SK-N-SH (cell line): ENCODE results near the gene KEAP1. TPM values are rescaled to one million over a fixed set of nuclear protein-coding genes. Genes with fewer than 3 reads are reported as not detected.

ENCODE experiments used
- CTCF ChIA-PET: fragments of 300-600, 350-600 bp; formaldehyde crosslinking; extraction: SDS; loops from one replicate; lab custom pipeline; 2021; lab: Yijun Ruan, JAX
- POLR2A ChIA-PET: fragments of 350-600 bp; sonication (Branson Sonifier 250); formaldehyde crosslinking; extraction: SDS; loops from one replicate; lab custom pipeline; 2020; ENCODE audit warnings: antibody characterized with exemption, inconsistent platforms; lab: Yijun Ruan, JAX
- DNase-seq: peaks from one replicate; pipeline ENCODE4 v3.0.0; 2012
- H2AFZ ChIP-seq: fragments of 200-600 bp; sonication (generic); 2 replicates; pipeline ENCODE4 v1.8.1; 2016; ENCODE audit warnings: antibody characterized with exemption, mild to moderate bottlenecking, low read depth
- H3F3A ChIP-seq: fragments of 200-600 bp; sonication (generic); replicated peaks from 2 replicates; pipeline ENCODE3; 2016; ENCODE audit warnings: antibody characterized with exemption, mild to moderate bottlenecking; ENCODE audit not compliant: insufficient read depth
- H3K27ac ChIP-seq, 2 experiments: fragments of 200-500 bp in 1 of 2; fragments of 200-600 bp in 1 of 2; sonication (Bioruptor generic) in 1 of 2; sonication (generic), shearing (Covaris generic) in 1 of 2; 2 replicates each; pipeline versions ENCODE4 v1.5.1 to v1.6.1; 2014 to 2016; ENCODE audit warnings: low read depth in 2 of 2, inconsistent platforms in 1 of 2, low read length in 1 of 2, mild to moderate bottlenecking in 1 of 2, mixed read lengths in 1 of 2
- H3K27me3 ChIP-seq: fragments of 200-600 bp; sonication (generic), shearing (Covaris generic); 2 replicates; pipeline ENCODE4 v1.6.1; 2016; ENCODE audit warnings: mixed run types; ENCODE audit not compliant: insufficient read depth
- H3K36me3 ChIP-seq, 2 experiments: fragments of 200-500 bp in 1 of 2; fragments of 200-600 bp in 1 of 2; sonication (Bioruptor generic) in 1 of 2; sonication (generic) in 1 of 2; replicated peaks in 1 of 2; 2 replicates each; pipeline versions ENCODE3 to v1.5.1; 2014 to 2016; ENCODE audit warnings: low read length in 1 of 2, mild to moderate bottlenecking in 1 of 2; ENCODE audit not compliant: insufficient read depth in 2 of 2, control insufficient read depth in 1 of 2
- H3K4me1 ChIP-seq, 2 experiments: fragments of 200-500 bp in 1 of 2; fragments of 200-600 bp in 1 of 2; sonication (Bioruptor generic) in 1 of 2; sonication (generic), shearing (Covaris generic) in 1 of 2; 2 replicates each; pipeline versions ENCODE4 v1.5.1 to v1.6.1; 2014 to 2016; ENCODE audit warnings: low read depth in 1 of 2, low read length in 1 of 2, mixed run types in 1 of 2; ENCODE audit not compliant: insufficient read depth in 2 of 2, control insufficient read depth in 1 of 2
- H3K4me2 ChIP-seq: fragments of 200-600 bp; sonication (generic), shearing (Covaris generic); 2 replicates; pipeline ENCODE4 v1.6.1; 2017; ENCODE audit warnings: mixed run types
- H3K4me3 ChIP-seq, 2 experiments: fragments of 200-500 bp in 1 of 2; fragments of 200-600 bp in 1 of 2; sonication (Bioruptor generic) in 1 of 2; sonication (generic), shearing (Covaris generic) in 1 of 2; 2 replicates each; pipeline versions ENCODE4 v1.5.1 to v1.8.1; 2014 to 2016; ENCODE audit warnings: low read depth in 2 of 2, inconsistent platforms in 1 of 2, low read length in 1 of 2, mild to moderate bottlenecking in 1 of 2, mixed read lengths in 1 of 2, moderate library complexity in 1 of 2
- H3K79me2 ChIP-seq: fragments of 200-600 bp; sonication (generic); 2 replicates; pipeline ENCODE4 v1.8.1; 2017; ENCODE audit warnings: mild to moderate bottlenecking; ENCODE audit not compliant: insufficient read depth
- H3K9ac ChIP-seq: fragments of 200-600 bp; sonication (generic); 2 replicates; pipeline ENCODE4 v1.6.1; 2017; ENCODE audit warnings: mixed run types
- H3K9me2 ChIP-seq: fragments of 200-600 bp; sonication (generic); 2 replicates; pipeline ENCODE4 v1.6.1; 2017; ENCODE audit warnings: mixed run types
- H3K9me3 ChIP-seq: fragments of 200-600 bp; sonication (generic); 2 replicates; pipeline ENCODE4 v1.6.1; 2017; ENCODE audit warnings: mixed run types, mild to moderate bottlenecking, moderate library complexity
- H4K20me1 ChIP-seq: fragments of 200-600 bp; sonication (generic); 2 replicates; pipeline ENCODE4 v1.6.1; 2017; ENCODE audit warnings: mild to moderate bottlenecking, mixed run types; ENCODE audit not compliant: insufficient read depth
- ELF1 ChIP-seq: IDR thresholded peaks from 2 replicates; pipeline ENCODE4 v1.4.0; 2012
- FOSL2 ChIP-seq: IDR thresholded peaks from 2 replicates; pipeline ENCODE4 v1.4.0; 2012; ENCODE audit warnings: low read depth, mild to moderate bottlenecking, moderate library complexity, borderline replicate concordance
- FOXJ3 ChIP-seq: sonication (generic); formaldehyde crosslinking; IDR thresholded peaks from 2 replicates; pipeline ENCODE4 v1.5.1; 2020; ENCODE audit warnings: mild to moderate bottlenecking, missing genetic modification reagents
- GATA2 ChIP-seq: sonication (generic); formaldehyde crosslinking; IDR thresholded peaks from 2 replicates; pipeline ENCODE4 v1.5.0; 2020; ENCODE audit warnings: mild to moderate bottlenecking, missing genetic modification reagents
- MAX ChIP-seq: IDR thresholded peaks from 2 replicates; pipeline ENCODE4 v1.4.0; 2012; ENCODE audit warnings: low read depth
- RAD21 ChIP-seq: IDR thresholded peaks from 2 replicates; pipeline ENCODE4 v1.6.1; 2012; ENCODE audit warnings: mild to moderate bottlenecking, low read length
- RCOR1 ChIP-seq: fragments of 150-350 bp; IDR thresholded peaks from 2 replicates; pipeline ENCODE4 v1.6.1; 2017; ENCODE audit warnings: antibody characterized with exemption, low read length
- SMC3 ChIP-seq: IDR thresholded peaks from 2 replicates; pipeline ENCODE4 v1.6.1; 2012; ENCODE audit warnings: low read depth, low read length, improper control_type of control experiment
- USF2 ChIP-seq: fragments of 150-350 bp; IDR thresholded peaks from 2 replicates; pipeline ENCODE4 v1.6.1; 2017; ENCODE audit warnings: antibody characterized with exemption, low read length, low read depth, borderline replicate concordance
- WGBS: methylation state at CpG from one replicate; pipeline ENCODE4 v1.1.6; 2017; ENCODE audit warnings: low lambda C conversion rate; 5-methylcytosine and 5-hydroxymethylcytosine counted together
- polyA plus RNA-seq, 3 experiments: library from polyadenylated mRNA; depleted of rRNA; stranded (reverse); fragments of >200 nt; gene quantifications; 2 replicates each; pipeline ENCODE4 v1.2.3, GENCODE V29; 2012
- TF ChIP-seq, protein P1 (sequence below): IDR thresholded peaks from 2 replicates; pipeline ENCODE4 v1.6.1; 2012; ENCODE audit warnings: mild to moderate bottlenecking, low read depth, low read length, moderate library complexity

Gene KEAP1
- 53.8 and 72.9 TPM in 2 replicates for polyA plus RNA-seq (2012; rRNA removed)
- polyA plus RNA-seq (2012; cell fraction: cytosol; rRNA removed): 42.4 and 51.7 TPM in 2 replicates
- polyA plus RNA-seq (2012; cell fraction: nucleus; rRNA removed): 66.2 and 72.6 TPM in 2 replicates

- TF ChIP-seq FOSL2 (no peak), FOXJ3 (CRISPR knock-in tag) (no peak), USF2 (no peak), GATA2 (CRISPR knock-in tag) (no peak), RAD21 (no peak), RCOR1 (no peak), ELF1 (no peak), MAX (no peak; the same call in 1 of the 2 replicates), SMC3 (no peak)
- TF ChIP-seq, protein P1, sequence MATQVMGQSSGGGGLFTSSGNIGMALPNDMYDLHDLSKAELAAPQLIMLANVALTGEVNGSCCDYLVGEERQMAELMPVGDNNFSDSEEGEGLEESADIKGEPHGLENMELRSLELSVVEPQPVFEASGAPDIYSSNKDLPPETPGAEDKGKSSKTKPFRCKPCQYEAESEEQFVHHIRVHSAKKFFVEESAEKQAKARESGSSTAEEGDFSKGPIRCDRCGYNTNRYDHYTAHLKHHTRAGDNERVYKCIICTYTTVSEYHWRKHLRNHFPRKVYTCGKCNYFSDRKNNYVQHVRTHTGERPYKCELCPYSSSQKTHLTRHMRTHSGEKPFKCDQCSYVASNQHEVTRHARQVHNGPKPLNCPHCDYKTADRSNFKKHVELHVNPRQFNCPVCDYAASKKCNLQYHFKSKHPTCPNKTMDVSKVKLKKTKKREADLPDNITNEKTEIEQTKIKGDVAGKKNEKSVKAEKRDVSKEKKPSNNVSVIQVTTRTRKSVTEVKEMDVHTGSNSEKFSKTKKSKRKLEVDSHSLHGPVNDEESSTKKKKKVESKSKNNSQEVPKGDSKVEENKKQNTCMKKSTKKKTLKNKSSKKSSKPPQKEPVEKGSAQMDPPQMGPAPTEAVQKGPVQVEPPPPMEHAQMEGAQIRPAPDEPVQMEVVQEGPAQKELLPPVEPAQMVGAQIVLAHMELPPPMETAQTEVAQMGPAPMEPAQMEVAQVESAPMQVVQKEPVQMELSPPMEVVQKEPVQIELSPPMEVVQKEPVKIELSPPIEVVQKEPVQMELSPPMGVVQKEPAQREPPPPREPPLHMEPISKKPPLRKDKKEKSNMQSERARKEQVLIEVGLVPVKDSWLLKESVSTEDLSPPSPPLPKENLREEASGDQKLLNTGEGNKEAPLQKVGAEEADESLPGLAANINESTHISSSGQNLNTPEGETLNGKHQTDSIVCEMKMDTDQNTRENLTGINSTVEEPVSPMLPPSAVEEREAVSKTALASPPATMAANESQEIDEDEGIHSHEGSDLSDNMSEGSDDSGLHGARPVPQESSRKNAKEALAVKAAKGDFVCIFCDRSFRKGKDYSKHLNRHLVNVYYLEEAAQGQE: no peak
- Histone ChIP-seq H3F3A (peaks cover 11% of the 10 kb centered on the region), H3K9me2 (no peaks in the 10 kb centered on the region), H3K79me2 (peaks cover 43% of the 10 kb centered on the region), H2AFZ (peak within 1 kb of the TSS; percentile 95), H3K9ac (peak within 1 kb of the TSS; percentile 99), H3K27ac (peak within 1 kb of the TSS; percentile 92 to 94), H4K20me1 (no peaks in the 10 kb centered on the region), H3K27me3 (no peaks in the 10 kb centered on the region), H3K9me3 (no peaks in the 10 kb centered on the region), H3K4me3 (peak within 1 kb of the TSS; percentile 66 to 88), H3K36me3 (peaks cover 8 to 16% of the 10 kb centered on the region in 2 experiments), H3K4me1 (peaks cover 3 to 4% of the 10 kb centered on the region in 2 experiments; a peak in 1 of 4 replicates), H3K4me2 (peak within 1 kb of the TSS; percentile 83)
- WGBS: 36% methylated on average over 31 of the region's 73 CpGs
- DNase-seq: peak; percentile 84
- ChIA-PET CTCF (interaction anchor here (1.6 kb wide), 1 partner anchor 39 kb away, joined by 5 read pairs; no protein-coding TSS in a partner anchor), POLR2A (interaction anchor here (0.6 to 0.7 kb wide), 4 partner anchors 45 to 918 kb away, joined by 3 read pairs; no protein-coding TSS in a partner anchor)
Observed at GRCh38 chr19:10503002-10503789, at the start of gene KEAP1. KEAP1 (minus strand) TSS chr19:10503356; CDS start chr19:10500033, 3,323 bp downstream.
